ENCODE results near the gene ABI1. TPM values are rescaled to one million over a fixed set of nuclear protein-coding genes. Genes with fewer than 3 reads are reported as not detected.

The ABI1 gene
- total RNA-seq, 1 donor from 2014 or later, result 61.1 TPM

DNA sequence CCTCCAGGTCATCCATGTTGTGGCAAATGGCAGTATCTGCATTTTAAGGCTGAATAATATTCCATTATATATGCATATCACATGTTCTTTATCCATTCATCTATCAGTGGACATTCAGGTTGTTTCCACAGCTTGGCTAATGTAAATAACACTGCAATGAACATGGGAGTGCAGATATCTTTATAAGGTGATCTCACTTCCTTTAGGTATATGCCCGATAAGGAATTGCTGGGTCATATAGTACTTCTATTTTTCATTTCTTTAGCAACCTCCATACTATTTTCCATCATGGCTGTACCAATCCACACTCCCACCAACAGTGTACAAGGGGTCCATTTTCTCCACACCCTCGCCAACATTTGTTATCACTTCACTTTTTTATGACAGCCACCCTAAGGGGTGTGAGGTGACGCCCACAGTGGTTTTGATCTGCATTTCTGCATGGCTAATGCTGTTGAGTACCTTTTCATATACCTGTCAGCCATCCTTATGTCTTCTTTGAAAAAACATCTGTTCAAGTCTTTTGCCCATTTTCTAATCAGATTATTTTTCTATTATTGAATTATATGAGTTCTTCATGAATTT, 18.9 kb downstream of the ABI1 start:
- H3K4me3 ChIP-seq (ENCODE audit: low read depth, low read length), result no peak overlapping the region
- no peak for DNase-seq (ENCODE audit: low read depth)
- TF ChIP-seq, protein P1, sequence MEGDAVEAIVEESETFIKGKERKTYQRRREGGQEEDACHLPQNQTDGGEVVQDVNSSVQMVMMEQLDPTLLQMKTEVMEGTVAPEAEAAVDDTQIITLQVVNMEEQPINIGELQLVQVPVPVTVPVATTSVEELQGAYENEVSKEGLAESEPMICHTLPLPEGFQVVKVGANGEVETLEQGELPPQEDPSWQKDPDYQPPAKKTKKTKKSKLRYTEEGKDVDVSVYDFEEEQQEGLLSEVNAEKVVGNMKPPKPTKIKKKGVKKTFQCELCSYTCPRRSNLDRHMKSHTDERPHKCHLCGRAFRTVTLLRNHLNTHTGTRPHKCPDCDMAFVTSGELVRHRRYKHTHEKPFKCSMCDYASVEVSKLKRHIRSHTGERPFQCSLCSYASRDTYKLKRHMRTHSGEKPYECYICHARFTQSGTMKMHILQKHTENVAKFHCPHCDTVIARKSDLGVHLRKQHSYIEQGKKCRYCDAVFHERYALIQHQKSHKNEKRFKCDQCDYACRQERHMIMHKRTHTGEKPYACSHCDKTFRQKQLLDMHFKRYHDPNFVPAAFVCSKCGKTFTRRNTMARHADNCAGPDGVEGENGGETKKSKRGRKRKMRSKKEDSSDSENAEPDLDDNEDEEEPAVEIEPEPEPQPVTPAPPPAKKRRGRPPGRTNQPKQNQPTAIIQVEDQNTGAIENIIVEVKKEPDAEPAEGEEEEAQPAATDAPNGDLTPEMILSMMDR (IDR thresholded peaks at IDR 0.05; ENCODE audit: insufficient read depth, low read length, severe bottlenecking), result no peak
- H3K36me3 ChIP-seq (ENCODE audit: control insufficient read depth, insufficient read depth, low read length), result no peaks in the 10 kb centered on the region
- H3K27me3 ChIP-seq (ENCODE audit: control insufficient read depth, insufficient read depth, low read length), result no peaks in the 10 kb centered on the region
- FAIRE-seq, result no peak

DNA sequence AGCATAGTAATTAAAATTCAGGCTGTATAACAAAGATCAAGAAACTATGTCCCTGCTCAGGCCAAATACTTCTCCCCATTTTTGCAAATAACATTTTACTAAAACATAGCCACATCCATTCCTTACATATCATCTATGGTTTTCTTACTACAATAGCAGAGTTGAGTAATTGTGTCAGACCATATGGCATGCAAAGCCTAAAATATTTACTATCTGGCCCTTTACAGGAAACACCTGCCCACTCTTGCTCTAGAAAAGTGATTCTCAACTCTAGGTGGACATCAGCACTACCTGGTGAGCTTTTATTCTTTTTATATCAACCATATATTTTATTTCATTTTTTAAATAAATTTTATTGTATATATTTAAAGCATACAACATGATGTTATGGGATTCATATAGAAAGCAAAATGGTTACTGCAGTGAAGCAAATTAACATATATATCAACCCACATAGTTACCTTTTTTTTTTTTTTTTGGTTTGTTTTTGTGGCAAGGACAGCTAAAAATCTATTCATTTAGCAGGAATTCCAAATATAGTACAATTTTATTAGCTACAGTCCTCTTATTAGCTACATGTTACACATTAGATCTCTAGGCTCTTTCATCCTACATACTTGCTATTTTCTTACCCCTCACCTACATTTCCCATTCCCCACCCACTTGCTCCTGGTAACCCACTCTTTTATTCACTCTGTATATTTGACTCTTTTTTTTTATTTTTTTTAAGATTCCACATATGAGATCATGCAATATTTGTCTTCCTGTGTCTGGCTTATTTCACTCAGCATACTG, 19.6 kb downstream of the ABI1 start:
- FAIRE-seq (no peak), DNase-seq (ENCODE audit: low read depth) (no peak)
- Histone ChIP-seq H3K36me3 (ENCODE audit: control insufficient read depth, insufficient read depth, low read length) (no peaks in the 10 kb centered on the region), H3K4me3 (ENCODE audit: low read depth, low read length) (no peak overlapping the region), H3K27me3 (ENCODE audit: control insufficient read depth, insufficient read depth, low read length) (no peaks in the 10 kb centered on the region)
- TF ChIP-seq, protein P1 (IDR thresholded peaks at IDR 0.05; ENCODE audit: insufficient read depth, low read length, severe bottlenecking), result no peak

DNA sequence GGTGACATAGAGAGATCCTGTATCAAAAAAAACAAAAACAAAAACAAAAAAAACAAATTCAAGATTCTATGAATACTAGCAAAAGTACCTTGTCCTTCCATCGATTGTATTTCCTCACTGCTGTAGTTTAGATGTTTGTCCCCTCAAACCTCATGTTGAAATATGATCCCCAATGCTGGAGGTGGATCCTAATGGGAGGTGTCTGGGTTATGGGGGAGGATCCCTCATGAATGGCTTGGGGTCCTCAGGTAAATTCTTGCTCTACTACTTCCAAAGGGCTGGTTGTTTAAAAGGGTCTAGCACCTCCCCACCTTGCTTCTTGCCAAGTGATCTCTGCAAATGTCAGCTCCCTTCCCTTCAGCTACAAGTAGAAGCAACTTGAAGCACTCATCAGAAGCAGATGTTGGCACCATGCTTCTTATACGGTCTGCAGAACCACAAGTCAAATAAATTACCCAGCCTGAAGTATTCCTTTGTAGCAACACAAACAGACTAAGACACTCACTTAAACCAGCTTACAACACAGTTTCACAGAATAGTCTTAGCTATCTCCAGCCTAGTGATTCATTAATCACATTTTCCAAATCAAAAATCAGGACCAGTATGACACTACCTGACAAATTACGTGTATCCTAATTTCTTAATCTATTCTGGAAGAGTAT, 20.7 kb downstream of the ABI1 start:
- FAIRE-seq, result no peak

DNA sequence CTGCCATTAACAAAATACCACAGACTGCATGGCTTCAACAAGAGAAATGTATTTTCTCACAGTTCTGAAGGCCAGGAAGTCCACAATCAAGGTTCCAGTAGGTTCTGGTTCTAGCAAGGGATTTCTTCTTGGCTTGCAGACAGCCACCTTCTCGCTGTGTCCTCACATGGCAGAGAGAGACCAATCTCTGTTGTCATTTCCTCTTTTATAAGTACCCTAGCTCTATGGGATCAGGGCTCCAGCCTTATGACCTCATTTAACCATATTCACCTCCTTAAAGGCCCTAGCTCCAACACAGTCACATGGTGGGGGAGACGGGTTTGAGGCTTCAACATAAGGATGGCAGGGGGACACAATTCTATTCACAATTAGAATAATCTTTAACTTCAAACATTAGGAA, 23.6 kb downstream of the ABI1 start:
- no peak for DNase-seq (ENCODE audit: low read depth)
- TF ChIP-seq, protein P1 (IDR thresholded peaks at IDR 0.05; ENCODE audit: insufficient read depth, low read length, severe bottlenecking), result no peak
- FAIRE-seq, result no peak

More for the DNA sequence above, 20.7 kb downstream of the ABI1 start:
- H3K27me3 ChIP-seq (ENCODE audit: control insufficient read depth, insufficient read depth, low read length), result no peaks in the 10 kb centered on the region
- no peaks in the 10 kb centered on the region for H3K36me3 ChIP-seq (ENCODE audit: control insufficient read depth, insufficient read depth, low read length)
- DNase-seq (ENCODE audit: low read depth), result no peak
- no peak overlapping the region for H3K4me3 ChIP-seq (ENCODE audit: low read depth, low read length)
- TF ChIP-seq, protein P1 (IDR thresholded peaks at IDR 0.05; ENCODE audit: insufficient read depth, low read length, severe bottlenecking), result no peak

DNA sequence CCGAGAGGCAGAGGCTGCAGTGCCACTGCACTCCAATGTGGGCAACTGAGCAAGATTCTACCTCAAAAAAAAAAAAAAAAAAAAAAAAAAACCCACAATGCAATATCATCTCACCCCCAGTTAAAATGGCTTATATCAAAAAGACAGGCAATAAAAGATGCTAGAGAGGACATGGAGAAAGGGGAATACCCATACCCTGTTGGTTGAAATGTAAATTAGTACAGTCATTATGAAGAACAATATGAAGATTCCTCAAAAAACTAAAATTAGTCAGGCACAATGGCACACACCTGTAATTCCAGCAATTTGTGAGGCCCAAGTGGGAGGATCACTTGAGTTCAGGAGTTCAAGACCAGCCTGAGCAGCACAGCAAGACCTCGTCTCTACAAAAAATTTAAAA, 25.7 kb downstream of the ABI1 start:
- TF ChIP-seq, protein P1 (IDR thresholded peaks at IDR 0.05; ENCODE audit: insufficient read depth, low read length, severe bottlenecking), result no peak

More for the DNA sequence above, 23.6 kb downstream of the ABI1 start:
- Histone ChIP-seq H3K36me3 (ENCODE audit: control insufficient read depth, insufficient read depth, low read length) (no peaks in the 10 kb centered on the region), H3K27me3 (ENCODE audit: control insufficient read depth, insufficient read depth, low read length) (no peaks in the 10 kb centered on the region), H3K4me3 (ENCODE audit: low read depth, low read length) (no peak overlapping the region)

More for the DNA sequence above, 25.7 kb downstream of the ABI1 start:
- Histone ChIP-seq H3K4me3 (ENCODE audit: low read depth, low read length) (no peak overlapping the region), H3K27me3 (ENCODE audit: control insufficient read depth, insufficient read depth, low read length) (no peaks in the 10 kb centered on the region), H3K36me3 (ENCODE audit: control insufficient read depth, insufficient read depth, low read length) (no peaks in the 10 kb centered on the region)
- DNase-seq (ENCODE audit: low read depth), result no peak
- no peak for FAIRE-seq

Measured in bronchial epithelial cell (primary cell).